HG03460 (cell line): ENCODE data around the gene TAX1BP1.
A peak's percentile ranks its signal among the peaks of the same experiment; 100 is the strongest.

Source experiments
- ATAC-seq: cut with Tn5 transposase; IDR thresholded peaks from one replicate; pipeline ENCODE4 v1.9.1; 2021; ENCODE audit not compliant: unreplicated experiment

The TAX1BP1 gene

DNA sequence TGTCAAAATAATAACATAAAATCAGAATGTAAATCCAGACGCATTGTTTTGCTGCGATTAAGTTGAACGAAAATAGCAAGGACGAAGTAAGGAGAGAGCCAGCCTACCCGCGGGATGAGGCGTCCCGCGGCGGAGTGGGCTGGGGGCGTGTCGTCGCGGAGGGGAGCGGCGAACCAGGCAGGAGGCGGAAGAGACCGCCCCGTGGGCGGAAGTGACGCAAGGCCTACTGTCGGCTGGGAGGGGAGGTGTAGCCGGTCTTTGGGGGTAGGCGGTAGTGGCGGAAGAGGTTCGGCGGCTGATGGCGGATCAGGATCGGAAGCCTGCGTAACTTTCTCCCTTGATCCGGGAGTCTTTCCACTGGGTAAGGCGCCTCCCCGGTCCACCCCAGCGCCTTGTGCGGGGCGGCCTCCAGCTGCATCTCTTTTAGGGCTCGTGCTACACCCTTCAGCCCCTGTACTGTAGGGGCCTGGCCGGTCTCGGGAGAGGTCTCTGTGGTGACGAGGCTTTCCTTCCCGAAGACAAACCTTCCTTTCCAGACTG, at the start of gene TAX1BP1:
Gene TAX1BP1, plus strand, starts transcription at position 254 of the 540 bp plus-strand sequence. CDS start 8,363 bp downstream, outside the sequence.
- ATAC-seq: peak; percentile 97

DNA sequence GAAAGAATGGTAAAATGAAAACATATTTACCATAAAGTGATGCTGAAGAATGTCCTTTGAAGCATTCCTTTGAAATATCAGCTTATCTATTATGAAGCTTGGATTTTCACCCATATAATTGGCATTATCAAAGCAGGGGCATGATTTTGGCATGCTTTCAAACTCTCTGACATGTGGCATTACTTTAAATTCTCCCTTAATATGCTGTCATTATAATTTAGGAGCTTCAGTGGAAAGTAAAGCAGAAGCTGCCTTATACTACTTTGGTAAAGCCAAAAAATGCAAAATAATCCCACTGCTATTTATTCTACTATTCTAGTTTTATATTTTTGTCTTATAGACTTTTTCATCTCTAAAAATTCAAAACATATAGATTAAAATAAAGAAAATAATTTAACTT, 49.3 kb upstream of the TAX1BP1 start:
- no peak for ATAC-seq

DNA sequence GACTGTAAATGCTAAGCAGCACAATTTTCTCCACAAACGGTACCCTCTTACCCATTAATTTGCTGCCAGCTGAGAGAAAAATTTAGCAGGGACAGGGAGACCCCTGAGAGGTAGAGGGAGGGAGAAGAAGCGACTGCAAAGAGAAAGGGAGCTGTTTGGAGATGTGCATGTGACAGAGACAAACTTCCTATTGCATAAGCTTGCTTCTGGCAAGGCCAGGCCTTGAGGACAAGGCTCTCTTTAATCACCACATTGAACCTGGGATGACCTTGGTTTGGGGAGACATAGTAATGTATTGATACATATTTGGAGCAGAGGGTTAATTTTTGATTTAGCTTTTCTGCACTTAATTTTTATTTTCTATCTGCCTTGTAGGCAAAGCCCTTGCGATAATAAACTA, 46.2 kb upstream of the TAX1BP1 start:
- ATAC-seq: no peak

DNA sequence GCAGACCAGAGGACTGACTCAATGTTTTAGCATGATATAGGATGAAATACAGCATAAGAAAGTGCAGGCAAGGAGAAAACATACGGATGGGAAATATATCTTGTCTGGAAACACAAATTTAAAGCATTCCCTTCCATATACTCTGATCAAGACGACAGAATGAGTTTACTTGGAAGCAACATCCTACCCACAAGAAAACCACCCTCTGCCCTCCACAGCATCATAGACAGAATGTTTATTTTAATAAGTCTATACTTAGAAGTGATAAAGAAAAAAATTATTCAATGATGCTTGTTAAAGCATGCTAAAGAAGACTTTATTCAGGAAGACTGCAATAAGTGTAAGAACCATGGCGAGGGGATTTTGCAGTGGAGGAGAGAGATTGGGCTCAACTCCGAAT, 44.9 kb upstream of the TAX1BP1 start:
- ATAC-seq: no peak

DNA sequence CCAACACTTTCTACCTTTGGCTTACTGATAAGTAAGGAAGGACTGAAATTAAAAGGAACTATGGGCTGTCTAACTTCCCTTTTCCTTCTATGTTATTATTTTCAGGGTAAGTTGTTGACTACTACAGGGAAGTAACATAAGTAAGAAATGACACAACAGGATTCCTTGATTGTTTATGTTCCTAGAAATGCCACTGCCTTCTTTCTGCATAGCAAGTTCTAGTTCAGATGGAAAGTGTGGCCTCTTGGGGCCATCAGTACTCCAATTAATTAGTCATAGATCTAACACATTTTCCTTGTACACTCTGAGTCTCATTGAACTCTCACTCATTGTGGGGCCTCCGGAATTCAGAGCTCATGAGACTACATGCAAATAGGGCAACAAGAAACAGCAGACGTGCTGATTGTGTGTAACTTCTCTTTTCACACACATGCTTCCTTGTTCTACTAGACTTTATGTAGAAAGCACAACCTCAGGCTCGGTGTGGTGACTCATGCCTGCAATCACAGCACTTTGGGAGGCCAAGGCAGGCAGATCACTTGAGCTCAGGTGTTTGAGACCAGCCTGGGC, 42.0 kb upstream of the TAX1BP1 start:
- peak; percentile 81 for ATAC-seq

DNA sequence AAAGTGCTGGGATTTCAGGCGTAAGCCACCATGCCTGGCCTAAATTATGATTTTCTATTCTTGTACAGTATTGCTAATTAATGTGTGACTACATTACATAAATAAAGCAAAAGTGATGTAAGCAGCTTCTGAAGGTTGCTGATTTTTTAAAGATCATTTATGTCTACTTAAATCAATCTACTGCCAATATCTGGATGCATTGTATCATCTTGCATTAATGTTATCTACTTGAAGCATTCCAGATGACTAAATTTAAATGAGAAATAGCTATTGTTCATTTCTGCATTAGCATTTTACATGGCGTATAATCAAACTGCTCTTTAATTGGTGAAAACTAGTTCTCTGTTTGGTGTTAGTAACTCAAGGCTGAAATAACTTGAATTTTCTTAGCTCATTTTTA, 40.2 kb upstream of the TAX1BP1 start:
- no peak for ATAC-seq

DNA sequence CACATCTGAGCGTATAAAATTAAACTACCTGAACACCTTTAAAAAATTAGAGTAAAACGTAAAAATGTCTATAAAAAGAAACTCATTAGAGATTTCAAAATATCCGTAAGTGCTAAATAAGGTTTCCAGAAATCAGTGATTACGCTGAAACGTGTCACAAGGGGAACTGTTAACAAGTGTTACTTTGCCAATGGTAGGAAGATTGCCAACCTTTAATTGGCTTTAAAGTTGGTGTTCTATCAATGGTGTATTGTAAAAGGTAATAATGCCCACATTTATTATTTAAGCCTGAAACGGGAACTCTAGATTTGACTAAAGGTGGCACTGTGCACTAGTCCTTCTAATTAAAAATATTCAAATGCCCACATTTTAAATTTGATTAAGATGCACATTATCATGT, 39.5 kb upstream of the TAX1BP1 start:
- ATAC-seq: no peak

DNA sequence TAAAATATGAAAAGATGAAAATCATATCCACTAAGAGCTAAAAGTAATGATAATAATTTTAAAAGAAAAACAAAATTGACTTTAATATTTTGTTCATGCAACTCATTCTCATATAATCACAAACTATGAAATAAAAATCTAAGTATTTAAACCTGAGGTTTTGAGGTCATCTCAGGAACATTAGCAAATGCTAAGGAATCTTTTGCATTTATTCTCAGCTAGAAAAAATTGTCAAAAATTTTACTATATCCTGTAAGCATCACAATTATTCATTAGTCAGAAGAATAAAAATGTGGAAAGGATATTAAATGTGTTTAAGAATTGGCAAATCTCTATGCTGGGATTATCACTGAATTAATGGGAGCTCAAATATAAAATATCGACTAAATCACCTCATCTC, 36.8 kb upstream of the TAX1BP1 start:
- ATAC-seq: no peak

DNA sequence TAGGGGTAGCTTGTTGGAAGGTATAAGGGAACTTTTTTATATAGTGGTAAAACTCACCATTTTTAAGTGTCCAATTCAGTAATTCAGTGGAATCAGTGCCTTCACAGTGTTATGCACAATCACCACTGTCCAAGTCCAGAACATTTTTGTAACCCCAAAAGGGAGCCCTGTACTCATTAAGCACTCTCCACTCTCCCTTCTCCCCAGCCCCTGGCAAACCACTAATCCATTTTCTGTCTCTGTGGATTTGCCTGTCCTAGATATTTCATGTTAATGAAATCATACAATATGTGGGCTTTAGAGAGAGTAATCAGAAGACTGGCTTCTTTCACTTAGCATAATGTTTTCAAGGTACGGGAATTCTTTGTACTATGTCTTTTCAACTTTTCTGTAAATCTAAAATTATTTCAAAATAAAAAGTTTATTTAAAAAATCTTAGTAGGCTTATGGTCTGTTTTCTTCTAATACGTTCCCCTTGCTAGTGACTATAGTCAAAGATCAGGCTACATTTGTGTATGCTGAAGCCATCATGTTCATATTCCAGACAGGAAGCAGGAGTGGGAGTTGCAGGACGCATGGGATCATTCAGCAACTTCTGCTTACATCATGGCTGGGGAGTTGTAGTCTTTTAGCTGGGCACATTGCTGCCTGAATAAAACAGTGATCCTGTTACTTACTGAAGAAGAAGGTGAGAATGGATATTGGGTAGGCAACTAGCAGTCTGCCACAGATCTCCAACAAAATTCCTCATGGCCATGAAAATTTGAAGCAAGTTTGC, 35.4 kb upstream of the TAX1BP1 start:
- ATAC-seq: no peak

DNA sequence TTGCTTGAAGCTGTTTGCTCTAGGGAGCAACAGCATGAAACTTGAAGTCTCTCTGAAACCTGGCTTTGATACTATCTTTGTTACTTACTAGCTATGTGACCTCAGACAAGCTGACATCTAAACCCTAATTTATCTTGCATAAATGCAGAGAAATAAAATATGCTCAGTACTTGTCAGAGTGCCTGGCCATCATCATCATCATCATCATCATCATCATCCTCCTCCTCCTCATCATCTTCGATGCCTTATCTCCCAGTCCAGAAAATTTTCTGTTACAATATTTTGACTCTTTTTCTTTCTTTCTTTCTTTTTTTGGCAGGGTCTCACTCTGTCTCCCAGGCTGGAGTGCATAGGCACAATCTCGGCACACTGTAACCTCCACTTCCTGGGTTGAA, 34.8 kb upstream of the TAX1BP1 start:
- no peak for ATAC-seq

DNA sequence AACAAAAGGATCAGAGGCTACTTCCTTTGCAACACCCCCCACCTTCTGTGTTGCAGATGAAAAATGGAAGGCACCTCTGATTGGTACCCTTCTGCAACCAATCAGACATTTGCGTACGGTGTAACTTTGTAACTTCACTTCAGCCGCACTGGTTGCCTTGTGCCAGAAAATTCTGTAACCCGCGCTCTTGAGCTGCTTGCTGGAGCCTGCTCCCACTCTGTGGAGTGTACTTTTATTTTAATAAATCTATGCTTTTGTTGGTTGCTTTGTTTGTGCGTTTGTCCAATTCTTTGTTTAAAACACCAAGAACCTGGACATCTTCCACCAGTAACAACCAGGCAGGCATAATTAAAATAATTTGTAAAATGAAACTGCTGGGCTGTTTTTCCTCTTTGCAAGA, 31.5 kb upstream of the TAX1BP1 start:
- ATAC-seq: no peak

DNA sequence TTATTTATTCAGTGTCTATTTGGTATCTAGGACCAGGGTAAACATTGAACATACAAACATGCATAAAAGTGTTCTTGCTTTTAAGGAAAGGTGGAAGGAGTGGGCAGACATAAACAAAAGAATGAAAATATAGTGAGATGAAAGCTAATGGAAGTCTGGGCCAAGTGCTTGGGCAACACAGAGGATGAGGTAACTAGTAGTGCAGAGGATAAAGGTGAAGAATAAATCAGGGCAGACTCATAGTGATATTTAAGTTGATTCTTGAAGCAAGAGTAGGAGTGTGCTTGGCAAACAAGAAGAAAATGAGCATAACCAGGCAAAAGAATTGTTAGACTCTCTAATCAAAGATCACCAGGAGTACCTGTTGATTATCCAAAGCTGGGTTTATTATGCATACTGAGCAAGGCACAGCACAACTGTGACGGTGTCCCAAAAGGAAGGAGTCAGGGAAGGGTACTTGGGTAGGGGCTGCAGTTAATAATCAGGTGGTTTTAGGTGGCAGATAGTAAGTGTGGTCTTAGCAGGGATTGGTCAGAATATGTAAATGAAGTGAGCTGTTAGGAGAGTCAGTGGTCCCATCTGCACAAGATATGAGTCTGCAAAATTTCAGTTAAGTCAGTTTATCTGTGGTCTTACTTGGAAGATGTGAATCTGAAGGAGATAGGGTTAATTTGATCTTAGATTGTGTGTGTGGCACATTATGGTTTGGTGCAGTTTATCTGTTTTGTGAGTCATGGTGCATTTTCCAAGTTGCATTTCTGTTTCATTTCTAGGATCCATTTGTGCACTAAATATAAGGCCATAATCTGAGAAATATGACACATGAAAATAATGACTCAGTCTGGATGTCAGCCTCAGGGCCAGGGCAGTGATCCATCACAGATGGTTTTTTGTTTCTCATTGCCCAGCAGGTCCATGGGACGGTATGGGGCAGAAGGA, 30.6 kb upstream of the TAX1BP1 start:
- no peak for ATAC-seq

DNA sequence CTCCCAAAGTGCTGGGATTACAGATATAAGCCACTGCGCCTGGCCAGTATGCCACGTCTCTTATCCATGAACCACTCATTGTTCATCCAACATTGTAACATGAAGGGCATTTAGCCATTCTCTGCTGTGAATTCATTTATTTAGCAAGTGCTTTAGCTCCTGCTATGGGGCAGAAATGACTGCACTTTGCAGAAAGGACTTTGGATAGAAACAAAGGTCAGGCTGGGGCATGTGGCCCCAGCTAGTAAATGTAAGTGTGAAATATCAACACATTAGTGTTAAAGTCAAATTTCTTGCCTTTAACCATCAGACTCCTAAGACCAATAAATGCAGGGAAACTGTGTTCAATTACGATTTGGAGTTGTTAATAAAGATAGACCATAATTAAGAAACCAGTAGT, 27.7 kb upstream of the TAX1BP1 start:
- no peak for ATAC-seq

DNA sequence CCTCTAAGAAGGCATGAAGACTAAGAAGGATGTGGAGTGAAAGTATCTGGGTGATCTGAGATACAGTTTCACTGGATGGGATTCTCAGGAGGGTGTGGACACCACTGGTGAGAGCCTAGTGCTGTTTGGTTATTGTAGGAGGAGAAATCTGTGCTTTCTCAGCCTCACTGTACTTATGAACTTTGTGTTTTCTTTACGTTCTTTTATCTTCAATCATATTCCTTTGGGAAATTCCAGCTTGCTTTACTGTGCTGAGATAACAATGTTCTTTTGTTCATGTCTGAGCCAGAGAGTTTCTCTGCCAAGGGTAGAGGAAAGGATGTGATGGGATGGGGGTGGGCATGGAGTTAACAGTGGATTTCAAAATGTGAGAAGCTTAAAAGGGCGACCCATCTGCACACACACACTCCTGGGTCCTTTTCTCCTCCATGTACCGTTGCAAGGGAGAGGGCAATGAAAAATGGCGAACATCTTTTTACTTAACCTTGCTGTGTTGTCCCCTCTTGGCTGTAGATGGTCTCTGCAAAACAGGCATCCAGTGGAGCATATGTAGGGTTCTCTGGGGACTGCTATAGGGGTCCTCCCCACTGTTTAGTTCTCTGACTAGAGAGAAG, 25.0 kb upstream of the TAX1BP1 start:
- no peak for ATAC-seq

DNA sequence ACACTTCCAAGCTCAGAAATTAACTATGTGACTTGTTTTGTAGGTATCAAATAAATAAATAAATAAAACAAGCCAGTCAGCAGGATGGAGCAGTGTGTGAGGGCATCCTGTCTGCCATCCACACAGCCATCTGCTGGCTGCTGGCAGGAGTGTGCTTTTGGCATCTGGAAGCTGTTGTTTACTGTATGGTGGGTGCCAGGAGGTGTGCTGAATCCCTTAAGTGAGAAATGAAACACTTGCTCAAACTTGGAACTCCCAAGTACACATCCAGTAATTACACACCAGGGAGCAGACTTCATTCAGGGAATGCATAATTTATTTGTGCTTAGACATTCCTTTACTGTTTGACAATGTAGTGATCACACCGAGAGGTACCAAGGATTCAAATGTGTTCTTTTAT, 16.9 kb upstream of the TAX1BP1 start:
- no peak for ATAC-seq

DNA sequence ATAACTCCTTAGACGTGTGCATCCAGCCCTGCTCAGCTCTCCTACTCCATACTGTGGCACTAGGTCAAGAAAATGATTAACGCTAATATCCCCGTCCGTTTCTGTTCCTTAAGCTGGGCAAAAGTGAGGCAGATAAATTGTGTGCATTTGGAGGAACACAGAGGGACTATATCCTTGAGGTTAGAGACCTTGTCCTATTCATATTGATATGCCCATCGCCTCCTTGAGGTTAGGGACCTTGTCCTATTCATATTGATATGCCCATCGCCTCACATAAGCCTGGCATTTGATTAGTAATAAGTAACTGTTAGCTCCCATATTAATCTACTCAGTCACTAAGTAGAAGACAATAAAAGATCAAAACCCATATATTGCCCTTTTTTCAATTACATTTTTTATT, 12.9 kb upstream of the TAX1BP1 start:
- ATAC-seq: no peak

DNA sequence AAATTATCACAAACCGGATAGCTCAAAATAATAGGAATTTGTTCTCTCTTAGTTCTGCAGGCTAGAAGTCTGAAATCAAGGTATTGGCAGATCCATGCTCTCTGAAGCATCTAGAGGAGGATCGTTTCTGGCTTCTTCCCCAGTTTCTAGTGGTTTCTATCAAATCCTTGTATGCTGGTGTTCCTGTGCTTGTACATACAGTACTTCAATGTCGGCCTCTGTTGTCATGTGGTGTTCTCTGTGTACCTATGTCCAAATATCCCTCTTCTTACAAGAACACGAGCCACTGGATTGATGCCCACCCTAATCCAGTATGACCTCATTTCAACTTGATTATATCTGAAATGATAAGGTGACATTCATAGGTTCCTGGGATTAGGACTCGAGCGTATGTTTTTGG, 9.8 kb upstream of the TAX1BP1 start:
- no peak for ATAC-seq

DNA sequence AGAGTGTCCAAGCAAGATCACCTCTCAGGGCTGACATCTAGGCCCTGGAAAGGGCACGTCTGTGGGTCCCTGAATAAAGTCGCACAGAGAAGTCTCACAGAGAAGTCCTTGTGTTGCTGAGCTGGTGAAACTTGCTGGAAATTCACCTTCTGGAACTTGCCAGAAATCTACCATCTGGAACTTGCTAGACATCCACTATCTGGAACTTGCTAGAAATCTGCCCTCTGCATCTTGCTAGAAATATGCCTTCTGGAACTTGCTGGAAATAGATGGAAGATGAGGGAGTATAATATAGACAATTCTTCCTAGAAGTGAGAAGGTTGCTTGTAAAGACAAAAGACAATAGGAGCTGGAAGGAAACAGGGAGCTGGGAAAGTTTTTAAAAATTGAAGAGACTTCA, 5.4 kb upstream of the TAX1BP1 start:
- no peak for ATAC-seq

DNA sequence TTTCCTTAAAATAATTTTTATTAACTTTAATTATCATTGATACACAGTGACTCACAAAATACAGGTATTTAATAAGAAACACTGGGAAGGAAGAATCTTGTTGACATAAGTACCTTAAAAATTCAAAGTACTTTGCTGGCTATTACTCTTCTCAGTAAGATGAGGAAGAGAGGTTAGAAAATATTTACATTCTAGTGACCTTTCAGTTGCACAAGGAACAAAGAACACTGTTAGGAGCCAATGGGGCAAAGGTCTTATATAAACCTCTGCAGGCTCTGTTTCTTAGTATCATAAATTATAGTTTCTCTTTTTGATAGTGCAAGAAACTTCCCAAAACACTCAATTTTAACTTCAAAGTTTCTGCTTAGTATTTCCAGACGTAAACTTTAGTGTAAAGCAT, 4.8 kb upstream of the TAX1BP1 start:
- no peak for ATAC-seq

DNA sequence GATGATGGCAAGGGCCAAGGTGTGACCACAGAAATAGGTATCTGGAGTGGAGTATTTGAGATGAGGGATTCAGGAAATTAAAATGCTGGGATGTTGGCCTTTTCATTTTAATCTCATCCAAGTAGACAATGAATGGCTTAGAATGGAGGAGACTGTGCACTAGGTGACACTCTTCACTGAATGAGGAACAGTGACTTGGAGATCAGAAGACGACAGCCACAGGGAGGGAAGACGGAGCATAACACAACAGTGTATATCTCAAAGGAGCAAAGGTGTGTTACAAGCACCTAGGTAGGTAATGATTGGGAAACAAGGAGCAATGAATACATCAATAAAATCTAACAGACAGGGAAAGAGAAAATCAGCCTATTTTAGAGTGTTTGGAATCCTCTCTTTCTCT, 4.1 kb upstream of the TAX1BP1 start:
- ATAC-seq: no peak

DNA sequence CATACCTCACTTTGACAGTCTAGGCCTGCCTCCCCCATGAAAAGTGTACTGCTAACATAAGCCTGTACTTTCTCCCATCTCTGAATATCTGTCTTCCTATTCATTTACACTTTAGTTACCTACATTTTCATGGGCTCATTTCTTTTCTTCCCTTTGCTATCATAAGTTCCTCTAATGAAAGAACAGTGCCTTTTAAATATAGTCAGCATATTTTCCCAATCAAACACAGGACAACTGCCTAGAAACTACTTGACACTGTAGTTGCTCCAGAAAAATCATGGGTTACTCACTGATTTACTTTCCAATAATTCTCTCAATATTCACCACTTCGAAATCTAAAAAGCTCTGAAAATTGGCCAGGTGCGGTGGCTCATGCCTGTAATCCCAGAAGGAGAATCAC, 2.8 kb upstream of the TAX1BP1 start:
- ATAC-seq: no peak
